NCI-H128 (cell line): ENCODE measurements around the gene FAM200B.

Experiments used
- DNase-seq: peaks from one replicate; lab custom pipeline; 2025; ENCODE audit not compliant: unreplicated experiment; lab: John Stamatoyannopoulos, UW

The FAM200B gene

DNA sequence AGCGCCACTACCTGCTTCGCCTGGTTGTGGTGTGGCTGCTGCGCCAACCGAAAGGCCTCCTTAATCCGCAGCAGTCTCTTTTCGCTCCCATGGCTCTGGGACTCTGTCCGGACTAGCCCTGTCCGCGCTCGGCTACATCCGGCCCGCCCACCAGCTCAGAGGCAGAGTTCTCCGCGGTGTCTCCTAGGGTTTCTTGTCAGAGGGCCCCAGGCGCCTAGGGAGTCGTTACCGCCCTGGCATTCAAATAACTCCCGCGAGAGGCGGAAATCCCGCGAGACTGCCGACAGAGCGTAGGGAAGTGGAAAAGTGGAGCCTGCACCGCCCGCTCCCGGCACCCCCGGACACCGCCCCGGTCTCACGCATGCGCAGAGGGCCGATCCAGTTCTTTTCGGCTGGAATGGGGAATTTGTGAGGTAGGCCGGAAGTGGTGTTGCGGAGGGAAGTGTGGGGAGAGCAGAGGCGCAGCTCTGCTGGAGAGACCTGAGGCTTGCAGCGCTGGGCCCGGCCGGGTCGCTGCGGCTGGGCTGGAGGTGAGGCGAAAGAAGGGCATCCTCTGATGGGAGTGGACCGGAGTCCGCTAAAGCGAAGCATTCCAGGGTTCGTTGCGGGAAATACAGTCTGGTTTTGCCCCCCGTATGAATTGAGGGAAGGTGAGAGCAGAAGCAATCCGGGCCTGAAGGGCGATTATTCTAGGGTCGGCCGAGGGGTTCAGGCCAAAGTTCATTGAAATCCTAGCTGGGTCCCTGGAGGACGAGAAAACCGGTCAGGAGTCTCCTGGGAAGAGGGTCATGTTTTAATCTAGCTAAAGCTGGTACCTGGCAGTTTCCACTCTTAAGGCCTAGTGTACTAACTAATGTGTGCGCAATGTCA, at the start of gene FAM200B:
TSS of gene FAM200B (plus strand) at position 456 of the 870 bp plus-strand sequence. CDS start 5,151 bp downstream, outside the sequence.
- peak; percentile 96 for DNase-seq

DNA sequence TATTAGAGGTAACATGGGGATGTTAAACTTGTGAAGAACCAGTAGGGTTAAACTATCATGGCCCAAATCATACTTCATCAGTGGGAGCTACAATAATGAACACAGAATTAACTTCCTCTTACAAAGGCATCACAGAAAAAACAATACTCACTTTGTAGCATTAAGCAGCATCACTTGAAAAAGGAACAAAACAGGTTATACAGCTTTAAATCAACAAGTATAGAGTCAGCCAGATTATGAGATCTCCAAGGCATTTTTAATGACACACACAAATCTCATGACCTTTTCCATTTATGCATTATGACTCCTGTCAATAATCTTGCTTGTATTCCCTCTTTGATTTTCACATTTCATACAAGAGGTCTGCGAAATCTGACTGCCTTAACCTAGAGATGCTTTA, 44.8 kb upstream of the FAM200B start:
- no peak for DNase-seq

DNA sequence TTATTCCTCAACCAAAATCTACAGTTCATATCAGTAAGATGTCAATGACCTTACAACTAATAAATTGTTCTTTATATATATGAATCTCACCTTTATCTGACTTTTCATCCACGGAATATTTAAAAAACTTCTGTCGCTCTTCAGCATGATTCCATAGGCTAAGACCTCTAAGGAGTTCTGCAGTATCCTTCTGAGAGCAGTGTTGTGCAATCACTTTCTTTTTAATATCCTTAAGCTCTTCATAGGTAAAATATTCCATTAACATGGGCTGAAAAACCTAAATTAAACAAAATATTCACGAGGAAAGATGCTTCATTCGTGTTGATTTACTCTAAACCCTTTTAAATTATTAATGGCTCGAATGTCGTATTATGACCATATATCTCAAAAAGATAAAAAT, 43.2 kb upstream of the FAM200B start:
- no peak for DNase-seq

DNA sequence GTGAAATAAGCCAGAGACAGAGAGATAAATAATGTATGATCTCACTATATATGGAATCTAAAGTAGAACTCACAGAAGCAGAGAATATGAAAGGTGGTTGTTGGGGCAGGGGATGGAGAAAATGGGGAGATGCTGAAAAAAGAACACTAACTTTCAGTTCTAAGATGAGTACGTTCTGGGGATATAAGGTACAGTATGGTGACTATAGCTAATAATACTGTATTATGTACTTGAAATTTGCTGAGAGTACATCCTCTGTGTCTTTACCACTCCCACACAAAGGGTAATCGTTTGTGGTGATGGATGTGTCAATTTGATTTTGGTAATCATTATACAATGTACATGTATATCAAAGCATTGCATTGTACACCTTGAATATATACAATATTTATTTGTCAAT, 33.0 kb upstream of the FAM200B start:
- no peak for DNase-seq

DNA sequence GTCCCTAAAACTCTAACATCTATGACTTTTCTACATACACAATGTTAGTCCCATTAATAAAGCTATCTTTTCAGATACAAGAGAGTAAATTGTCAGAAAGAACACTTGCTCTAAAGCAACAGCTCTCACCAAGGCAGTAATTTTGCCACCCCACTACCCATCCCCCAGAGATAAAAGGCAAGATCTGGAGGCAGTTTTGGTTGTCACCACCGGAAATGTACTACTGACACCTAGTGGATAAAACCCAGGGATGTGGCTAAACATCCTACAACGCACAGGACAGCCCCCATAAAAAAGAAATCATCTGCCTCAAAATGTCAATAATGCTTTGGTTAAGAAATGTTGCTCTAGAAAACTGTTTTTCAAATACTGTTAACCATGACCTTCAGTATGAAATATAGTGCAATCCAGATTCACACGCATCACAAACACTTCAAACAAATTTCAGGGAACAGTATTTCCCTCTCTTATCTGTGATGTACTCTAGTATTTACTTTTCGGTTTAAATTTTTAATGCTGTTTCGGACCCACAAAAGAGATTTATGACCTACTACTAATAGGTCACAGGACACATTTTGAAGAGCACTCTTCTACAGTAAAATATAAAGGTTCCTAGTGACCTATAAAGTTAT, 31.6 kb upstream of the FAM200B start:
- no peak for DNase-seq

DNA sequence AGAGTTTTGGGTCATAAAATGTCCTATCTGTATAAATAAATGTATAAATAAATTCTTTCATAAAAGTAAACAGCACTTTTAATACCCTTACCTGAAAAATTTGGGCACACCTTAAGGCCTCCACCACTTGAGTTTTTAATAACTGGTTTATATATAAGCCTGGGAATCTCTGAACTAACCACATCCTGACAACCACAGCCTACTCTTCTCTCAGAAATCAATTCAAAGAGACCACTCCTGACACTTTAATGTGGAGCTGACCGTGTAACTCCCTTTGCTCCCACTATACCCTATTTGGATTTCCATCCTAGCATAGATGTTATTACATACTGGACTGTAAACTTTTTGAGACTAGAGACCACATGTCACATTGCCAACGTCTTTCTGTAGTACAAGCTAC, 30.0 kb upstream of the FAM200B start:
- DNase-seq: no peak

DNA sequence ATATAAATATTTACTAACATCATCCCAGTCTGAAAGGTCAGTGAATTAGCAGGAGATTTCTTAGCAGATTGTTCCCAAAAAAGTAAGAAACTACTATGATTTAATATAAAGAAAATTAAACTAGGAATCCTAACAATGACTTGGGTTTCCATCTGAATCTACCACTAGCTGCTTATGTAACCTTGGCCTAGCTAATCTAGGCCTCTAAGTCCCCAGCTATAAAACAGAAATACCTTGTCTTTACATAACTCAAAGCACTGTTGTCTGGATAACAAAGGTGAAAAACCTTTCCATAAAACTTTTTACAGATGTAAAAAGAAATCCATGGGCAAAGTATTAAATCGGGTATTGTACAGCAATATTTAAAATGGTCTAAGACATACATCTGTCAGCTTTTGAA, 29.4 kb upstream of the FAM200B start:
- DNase-seq: no peak

DNA sequence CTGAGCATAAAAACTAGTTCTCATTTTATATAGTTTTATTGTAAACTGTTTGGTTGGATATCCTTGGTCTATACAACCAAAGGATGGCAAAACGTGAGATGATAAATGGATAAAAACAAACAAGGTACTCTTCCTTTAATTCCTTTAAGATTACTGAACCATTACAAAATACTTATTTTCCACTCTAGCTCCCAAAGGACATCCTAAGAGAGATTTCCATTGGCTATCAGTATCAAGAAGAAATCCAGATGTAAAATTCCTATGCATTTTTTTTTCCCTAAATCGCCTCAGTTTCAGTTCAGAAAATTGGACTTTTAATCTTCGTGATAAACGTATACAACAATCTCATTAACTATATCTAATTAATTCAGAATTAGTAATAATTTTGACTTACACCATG, 28.8 kb upstream of the FAM200B start:
- no peak for DNase-seq

DNA sequence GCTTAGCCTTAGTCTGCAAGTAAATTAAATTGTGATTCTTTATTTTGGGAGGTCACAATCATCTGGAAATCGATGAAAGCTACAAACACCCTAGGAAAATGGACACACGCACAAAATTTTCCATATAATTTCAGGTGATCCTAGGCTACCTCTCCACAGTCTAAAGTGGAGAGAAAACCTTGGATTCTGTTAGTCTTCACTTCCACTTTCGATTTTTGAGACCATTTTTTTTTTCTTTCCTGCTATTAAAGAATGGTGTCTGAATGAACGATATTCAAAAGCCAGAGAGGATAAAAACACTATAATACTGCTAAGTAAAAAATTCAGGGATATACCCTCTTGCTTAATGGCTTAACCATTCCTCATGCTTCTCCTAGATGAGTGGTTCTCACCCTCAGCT, 28.2 kb upstream of the FAM200B start:
- no peak for DNase-seq

DNA sequence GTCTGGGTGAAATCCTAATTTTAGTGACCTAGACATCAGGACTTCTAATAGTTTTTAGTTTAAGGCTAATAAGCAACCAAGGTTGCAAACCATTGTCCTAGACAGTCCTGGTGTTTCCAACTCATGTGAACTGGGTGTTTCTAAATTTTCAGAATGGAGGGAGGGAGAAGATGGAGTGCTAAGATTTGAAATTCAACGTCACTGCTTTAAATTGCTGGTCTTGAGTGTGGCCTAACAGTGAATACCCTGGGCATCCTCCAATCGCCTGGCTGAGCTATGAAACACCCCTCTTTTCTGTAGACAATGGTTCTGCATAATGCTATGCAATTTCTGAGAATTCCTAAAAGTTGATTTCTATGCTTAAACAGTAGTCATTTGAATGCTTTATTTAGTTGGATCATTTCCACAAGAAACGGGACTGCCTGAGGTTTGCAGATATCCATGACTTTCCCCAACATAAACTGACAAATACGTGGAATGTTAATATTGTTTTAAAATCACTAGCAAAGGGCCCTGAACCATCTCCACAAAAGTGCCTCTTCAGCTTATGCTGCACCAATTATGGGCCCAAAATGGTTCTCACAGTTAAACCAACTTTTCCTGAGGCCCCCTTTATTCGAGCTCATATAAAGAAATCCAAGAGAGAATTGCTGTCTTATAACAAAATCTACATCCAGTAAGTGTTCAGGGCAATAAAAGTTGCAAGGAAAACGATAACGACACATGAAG, 27.6 kb upstream of the FAM200B start:
- DNase-seq: no peak

DNA sequence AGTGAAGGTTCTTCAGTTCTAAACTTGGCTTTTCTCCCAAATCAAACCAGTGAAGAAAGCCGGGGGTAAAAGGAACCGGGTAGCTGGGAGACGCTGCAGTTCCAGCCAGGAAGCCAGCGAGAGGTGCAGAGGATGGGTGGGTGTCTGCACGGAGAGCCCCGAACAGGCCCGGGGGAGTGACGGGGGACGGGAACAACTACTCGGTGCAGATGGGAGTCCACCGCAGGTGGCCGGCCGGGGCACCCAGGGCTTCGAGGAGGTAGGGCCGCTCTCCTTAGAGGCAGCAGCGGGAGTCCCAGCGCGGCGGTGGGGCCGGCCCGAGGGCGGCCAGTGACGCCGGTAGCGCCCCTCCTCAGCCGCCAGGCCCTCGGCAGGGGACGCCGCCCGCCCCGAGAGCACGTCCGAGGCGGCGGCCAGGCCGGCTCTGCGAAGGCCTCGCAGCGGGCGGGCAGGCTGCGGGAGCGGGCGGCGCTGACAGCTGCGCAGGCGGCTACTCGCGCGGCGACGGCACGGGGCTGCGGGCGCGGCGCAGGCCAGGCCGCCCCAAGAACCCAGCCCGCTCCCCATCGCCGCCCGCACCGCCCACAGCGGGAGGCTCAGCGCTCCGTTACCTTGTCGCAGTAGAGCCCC, 26.9 kb upstream of the FAM200B start:
- peak; percentile 49 for DNase-seq

DNA sequence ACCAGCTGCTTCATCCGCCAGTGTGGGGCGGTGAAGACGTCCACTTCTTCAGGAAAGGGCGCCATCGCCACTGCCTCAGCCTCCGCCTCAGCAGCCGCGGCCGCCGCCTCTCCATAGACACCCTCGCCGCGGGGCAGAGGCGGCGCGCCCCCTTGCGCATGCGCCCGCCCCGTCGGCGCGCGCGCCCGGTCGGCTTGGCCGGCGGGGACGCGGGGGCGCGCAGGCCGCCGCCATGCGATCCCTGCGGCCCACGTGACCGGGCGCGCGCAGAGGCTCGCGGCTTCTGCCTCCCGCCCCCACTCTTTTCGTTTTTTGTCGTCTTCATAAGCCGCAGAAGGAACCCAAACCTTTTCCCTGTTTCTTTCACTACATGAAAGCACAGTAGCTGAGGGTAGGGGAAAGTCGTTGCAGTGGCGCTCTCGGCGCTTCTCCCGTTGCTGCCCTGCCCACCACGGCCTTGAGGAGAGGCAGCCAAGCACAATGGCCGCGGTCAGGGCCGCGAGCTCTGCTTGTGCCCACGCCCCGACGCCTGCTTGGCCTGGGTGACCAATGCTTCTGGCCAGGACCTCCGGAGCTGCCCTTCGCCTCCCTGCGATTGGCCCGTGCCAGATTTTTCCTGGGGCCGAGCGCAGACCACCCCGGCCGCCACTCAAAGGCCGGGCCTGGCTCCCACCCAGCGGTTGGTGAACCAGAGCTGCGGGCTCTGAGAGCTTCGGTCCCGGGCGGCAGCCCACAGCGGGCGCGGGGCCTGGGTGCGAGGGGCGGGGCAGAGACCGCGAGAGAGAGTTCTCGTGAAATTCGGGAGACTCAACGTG, 26.2 kb upstream of the FAM200B start, which contains the start of gene FBXL5:
TSS of gene FBXL5 (minus strand) at position 135 of the 815 bp plus-strand sequence. CDS start at position 65, 70 bp downstream.
- peak; percentile 49 for DNase-seq

DNA sequence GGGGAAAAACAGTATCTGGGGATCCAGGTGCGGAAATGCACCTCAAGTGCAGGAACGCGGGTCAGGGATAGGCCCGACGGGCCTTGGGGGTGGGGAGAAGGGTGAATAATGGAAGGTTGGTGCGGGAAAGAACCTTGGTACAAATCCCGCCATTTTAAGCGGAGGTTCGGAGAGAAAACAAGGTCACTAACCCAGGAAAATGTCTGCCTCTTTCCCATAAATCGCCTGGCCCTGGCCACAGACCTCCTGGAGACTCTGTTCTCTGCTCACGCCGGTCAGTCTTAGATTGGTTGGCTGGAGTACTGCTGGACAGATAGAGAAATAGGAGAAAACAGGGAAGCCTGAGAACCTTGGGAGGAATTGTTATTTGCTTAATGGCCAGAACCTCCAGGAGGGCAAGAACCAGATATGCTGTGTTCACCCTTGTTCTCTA, 25.6 kb upstream of the FAM200B start:
- DNase-seq: no peak

DNA sequence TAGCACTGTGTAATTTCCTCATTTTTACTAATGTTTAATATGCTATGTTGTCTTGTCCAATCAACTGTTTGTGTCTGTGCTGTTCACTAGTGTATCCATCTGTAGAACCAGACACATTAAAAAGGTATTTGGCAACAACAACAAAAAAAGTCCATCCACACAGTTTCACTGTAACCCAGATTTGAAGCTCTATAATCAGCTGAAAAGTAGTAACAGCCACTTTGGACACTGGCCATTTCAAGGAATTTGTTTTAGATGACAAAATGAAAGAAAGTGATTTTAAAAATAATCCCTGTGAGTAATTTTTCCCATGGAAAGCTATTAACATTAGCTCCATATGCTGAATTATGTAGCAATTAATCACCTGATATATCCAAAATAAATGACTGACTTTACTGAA, 24.3 kb upstream of the FAM200B start:
- no peak for DNase-seq

DNA sequence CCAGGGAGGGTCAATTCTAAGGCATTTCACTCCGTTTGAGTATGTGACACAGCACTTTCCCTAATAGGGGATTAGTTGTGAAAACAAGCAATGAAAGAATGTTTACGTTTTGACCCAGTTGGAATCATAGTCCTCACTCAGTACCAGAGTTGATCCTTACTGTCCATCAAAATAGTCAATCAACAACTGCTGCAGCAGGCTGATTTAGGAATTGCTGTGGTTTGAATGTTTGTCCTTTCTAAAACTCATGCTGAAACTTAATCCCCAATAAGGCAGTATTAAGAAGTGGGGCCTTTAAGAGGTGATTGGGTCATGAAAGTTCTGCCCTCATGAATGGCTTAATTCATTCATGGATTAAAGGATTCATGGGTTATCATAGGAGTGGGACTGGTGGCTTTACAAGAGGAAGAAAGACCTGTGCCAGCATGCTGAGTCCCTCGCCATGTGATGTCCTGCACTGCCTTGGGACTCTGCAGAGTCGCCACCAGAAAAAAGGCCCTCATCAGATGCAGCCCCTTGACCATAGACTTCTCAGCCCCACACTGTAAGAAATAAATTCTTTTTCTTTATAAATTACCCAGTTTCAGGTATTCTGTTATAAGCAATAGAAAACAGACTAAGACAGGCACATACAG, 23.4 kb upstream of the FAM200B start:
- DNase-seq: no peak

DNA sequence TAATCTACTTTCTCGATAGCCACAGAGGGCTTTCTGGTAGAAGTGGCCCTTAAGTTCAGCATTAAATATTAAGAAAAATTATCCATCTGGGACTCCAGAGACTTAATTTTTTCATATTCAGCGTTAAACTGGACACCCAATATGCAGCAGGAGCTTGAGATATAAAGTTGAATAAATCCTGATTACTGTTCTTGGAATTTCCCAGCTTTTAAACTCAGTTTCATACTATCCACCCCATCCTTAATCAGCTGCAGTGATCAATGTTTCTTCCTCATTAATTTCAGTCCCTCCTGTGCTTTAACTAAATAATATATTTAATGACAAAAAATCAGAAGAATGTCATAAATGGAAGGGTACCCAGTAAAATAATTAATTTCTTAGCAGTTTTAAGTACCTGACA, 22.8 kb upstream of the FAM200B start:
- no peak for DNase-seq

DNA sequence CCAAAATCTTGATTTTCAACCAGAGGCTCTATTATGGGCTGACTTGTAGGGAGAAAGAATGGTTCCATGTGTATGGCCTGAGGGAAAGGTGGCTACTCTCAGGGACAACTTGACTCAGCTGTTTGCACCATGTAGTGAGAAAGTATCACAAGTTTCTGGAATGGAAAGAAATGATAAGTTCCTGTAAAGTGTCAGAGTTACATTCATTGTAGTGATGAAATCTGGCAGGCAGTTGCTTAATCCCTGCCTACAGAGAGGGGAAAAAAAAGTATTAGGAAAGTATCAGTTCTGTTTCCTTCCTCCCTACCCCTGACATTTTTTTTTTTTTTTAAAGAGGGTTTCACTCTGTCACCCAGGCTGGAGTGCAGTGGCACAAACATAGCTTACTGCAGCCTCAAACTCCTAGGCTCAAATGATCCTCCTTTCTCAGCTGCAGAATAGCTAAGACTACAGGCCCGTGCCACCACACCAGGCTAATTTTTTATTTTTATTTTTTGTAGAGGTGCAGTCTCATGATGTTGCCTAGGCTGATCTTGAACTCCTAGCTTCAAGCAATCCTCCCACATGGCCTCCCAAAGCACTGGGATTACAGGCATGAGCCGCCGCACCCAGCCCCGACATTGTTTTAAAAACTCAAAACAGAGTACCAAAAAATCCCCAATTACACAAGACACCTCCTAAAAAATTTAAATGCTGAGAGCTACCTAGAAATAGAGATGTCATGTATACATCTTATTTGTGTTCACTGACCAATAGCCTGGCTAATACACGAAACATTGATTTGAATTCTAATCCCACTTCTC, 21.7 kb upstream of the FAM200B start:
- no peak for DNase-seq

DNA sequence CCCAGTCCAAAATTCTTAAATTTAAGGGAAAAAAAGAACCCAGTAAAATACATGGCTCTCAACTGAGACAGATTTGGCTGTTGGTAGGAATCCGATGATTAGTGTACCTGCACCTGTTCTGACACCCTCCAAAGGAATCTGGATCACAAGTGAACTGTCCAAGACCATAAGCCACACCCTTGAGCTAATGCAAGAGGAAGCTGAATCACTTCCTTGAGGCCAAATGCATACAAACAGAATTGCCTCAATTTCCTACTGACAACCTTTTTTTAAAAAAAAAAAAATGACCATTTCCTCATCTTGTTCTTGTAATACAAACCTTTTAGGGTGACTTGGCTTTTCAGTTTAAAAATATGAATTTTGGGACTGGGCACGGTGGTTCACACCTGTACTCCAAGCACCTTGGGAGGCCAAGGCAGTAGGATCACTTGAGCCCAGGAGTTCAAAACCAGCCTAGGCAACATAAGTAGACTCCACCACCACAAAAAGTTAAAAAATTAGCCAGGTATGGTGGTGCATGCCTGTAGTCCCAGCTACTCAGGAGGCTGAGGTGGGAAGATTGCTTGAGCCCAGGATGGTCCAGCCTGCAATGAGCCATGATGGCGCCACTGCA, 15.8 kb upstream of the FAM200B start:
- DNase-seq: no peak

DNA sequence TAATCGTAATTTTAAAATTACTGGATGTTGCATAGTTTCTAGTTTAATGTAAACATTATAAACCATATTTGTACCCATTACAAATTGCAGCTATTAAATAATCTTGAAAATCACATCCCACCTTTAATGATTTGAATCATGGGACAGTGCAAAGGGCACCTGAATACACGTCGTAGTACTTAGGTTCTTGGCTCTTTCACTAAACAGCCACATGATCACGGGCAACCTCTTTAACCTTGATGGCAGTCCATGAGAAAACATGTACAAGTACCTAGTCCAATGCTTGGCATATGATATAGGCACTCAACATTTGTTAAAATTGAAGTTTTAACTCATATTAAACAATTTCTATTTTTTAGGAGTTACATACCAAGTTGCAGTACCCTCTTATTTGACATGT, 14.6 kb upstream of the FAM200B start:
- no peak for DNase-seq
